ENCODE results near the gene RHOXF1.
"Not testable (repeated sequence)": the region's sequence is repeated elsewhere in the genome, so short reads cannot be mapped to it uniquely, and the experiment has no call there.

RHOXF1 gene

GRCh38 chrX:120128306-120128846, 12.7 kb upstream of the RHOXF1 start:
- not testable (repeated sequence) for H3K9ac ChIP-seq (ENCODE audit: low read length); H3K36me3 ChIP-seq (ENCODE audit: control insufficient read depth, insufficient read depth, low read length); H3K27ac ChIP-seq (ENCODE audit: low read depth, low read length); H3K4me1 ChIP-seq (ENCODE audit: control insufficient read depth, insufficient read depth, low read length); H3K27me3 ChIP-seq (ENCODE audit: control insufficient read depth, insufficient read depth, low read length); H3K4me3 ChIP-seq (ENCODE audit: low read length)

DNA sequence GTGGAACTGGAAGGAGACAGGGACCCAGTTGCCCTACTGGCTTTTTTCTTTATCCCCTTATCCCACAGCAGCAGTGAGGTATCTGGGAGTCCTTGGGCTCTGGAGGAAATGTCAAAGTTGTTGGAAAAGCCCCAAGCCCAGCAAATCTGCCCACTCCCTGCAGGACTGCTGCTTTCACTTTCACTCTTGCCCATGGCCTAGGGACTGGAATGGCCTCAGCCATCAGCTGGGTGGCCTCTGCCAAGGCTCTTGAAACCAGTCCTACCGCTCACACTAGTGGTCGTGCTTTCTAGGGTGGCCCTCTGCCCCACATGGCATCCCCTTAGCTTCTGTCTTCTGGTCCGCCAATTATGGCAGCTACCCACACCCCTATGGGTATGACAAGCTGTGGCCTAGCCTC, 9.7 kb upstream of the RHOXF1 start:
- Histone ChIP-seq H3K9ac (ENCODE audit: low read length) (no peak overlapping the region), H3K27ac (ENCODE audit: low read depth, low read length) (no peak overlapping the region), H3K4me3 (ENCODE audit: low read length) (no peak overlapping the region), H3K27me3 (ENCODE audit: control insufficient read depth, insufficient read depth, low read length) (no peaks in the 10 kb centered on the region), H3K4me1 (ENCODE audit: control insufficient read depth, insufficient read depth, low read length) (no peaks in the 10 kb centered on the region), H3K36me3 (ENCODE audit: control insufficient read depth, insufficient read depth, low read length) (no peaks in the 10 kb centered on the region)

- H3K4me1 ChIP-seq (ENCODE audit: control insufficient read depth, insufficient read depth, low read length) = no peaks in the 10 kb centered on the region
- H3K36me3 ChIP-seq (ENCODE audit: control insufficient read depth, insufficient read depth, low read length) = no peaks in the 10 kb centered on the region
- peaks cover 2% of the 10 kb centered on the region for H3K27me3 ChIP-seq (ENCODE audit: control insufficient read depth, insufficient read depth, low read length)
- H3K27ac ChIP-seq (ENCODE audit: low read depth, low read length) = no peak overlapping the region
- H3K4me3 ChIP-seq (ENCODE audit: low read length) = no peak overlapping the region
- no peak overlapping the region for H3K9ac ChIP-seq (ENCODE audit: low read length)
Observed at GRCh38 chrX:120120223-120120622, 4.5 kb upstream of the RHOXF1 start.

DNA sequence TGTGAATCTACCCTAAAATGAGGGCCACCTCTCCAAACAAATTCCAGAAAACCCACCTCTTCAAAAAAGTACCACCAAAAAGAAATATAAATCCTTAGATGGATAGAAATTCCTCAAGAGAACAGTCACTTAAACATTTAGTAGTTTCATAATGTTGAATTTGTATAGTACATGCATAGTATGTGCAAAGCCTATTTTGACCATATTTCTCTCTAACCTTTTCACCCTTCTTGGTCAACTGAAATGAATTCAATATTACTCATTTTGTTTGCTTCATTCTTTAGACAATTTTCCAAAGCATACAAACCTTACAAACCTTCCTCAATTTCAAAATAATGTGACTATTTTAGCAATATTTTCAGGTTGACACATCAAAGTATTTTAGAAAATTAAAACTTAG, 4.1 kb downstream of the RHOXF1 start:
- no peaks in the 10 kb centered on the region for H3K4me1 ChIP-seq (ENCODE audit: control insufficient read depth, insufficient read depth, low read length)
- no peak overlapping the region for H3K9ac ChIP-seq (ENCODE audit: low read length)
- peaks cover 2% of the 10 kb centered on the region for H3K27me3 ChIP-seq (ENCODE audit: control insufficient read depth, insufficient read depth, low read length)
- H3K27ac ChIP-seq (ENCODE audit: low read depth, low read length) = no peak overlapping the region
- no peak overlapping the region for H3K4me3 ChIP-seq (ENCODE audit: low read length)
- H3K36me3 ChIP-seq (ENCODE audit: control insufficient read depth, insufficient read depth, low read length) = no peaks in the 10 kb centered on the region

DNA sequence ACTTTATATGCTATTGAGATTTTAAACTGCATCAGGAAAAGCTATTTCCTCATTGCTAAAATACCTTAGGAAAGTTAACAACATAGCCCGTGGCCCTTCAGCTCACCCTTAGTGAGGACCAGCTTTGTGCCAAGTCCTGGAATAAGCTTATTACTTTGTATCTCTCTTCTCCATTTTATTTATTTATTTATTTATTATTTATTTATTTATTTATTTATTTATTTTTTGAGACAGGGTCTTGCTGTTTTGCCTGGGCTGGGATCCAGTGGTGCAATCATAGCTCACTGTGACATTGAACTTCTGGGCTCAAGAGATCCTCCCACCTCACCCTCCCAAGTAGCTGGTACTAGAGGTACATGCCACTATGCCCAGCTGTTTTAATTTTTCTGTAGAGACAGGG, 6.3 kb downstream of the RHOXF1 start:
- Histone ChIP-seq H3K4me3 (ENCODE audit: low read length) (no peak overlapping the region), H3K9ac (ENCODE audit: low read length) (no peak overlapping the region), H3K36me3 (ENCODE audit: control insufficient read depth, insufficient read depth, low read length) (no peaks in the 10 kb centered on the region), H3K4me1 (ENCODE audit: control insufficient read depth, insufficient read depth, low read length) (no peaks in the 10 kb centered on the region), H3K27me3 (ENCODE audit: control insufficient read depth, insufficient read depth, low read length) (no peaks in the 10 kb centered on the region), H3K27ac (ENCODE audit: low read depth, low read length) (no peak overlapping the region)

DNA sequence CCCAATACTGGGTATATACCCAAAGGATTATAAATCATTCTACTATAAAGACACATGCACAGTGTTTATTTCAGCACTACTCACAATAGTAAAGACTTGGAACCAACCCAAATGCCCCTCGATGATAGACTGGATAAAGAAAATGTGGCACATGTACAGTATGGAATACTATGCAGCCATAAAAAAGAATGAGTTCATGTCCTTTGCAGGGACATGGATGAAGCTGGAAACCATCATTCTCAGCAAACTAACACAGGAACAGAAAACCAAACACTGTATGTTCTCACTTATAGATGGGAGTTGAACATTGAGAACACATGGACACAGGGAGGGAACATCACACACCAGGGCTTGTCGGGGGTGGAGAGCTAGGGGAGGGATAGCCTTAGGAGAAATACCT, 11.0 kb downstream of the RHOXF1 start:
- not testable (repeated sequence) for H3K4me3 ChIP-seq (ENCODE audit: low read length); H3K27ac ChIP-seq (ENCODE audit: low read depth, low read length); H3K9ac ChIP-seq (ENCODE audit: low read length); H3K36me3 ChIP-seq (ENCODE audit: control insufficient read depth, insufficient read depth, low read length); H3K27me3 ChIP-seq (ENCODE audit: control insufficient read depth, insufficient read depth, low read length); H3K4me1 ChIP-seq (ENCODE audit: control insufficient read depth, insufficient read depth, low read length)

DNA sequence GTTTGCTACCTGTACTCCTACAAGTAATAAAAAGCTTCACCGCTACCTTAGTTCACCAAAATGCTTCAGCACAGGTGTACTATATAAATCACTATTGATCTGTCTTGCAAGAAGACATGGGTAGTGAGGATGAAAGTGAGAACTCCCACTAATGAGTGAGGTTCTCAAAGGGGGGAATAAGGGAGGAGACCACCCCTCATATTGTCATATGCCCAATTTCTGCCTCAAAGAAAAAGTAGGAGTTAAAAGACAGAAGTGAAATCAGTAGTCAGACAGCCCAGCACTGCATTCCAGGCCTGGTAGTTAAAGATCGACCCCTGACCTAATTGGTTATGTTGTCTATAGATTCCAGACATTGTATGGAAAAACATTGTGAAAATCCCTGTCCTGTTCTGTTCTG, 14.7 kb downstream of the RHOXF1 start:
- not testable (repeated sequence) for H3K4me3 ChIP-seq (ENCODE audit: low read length); H3K27me3 ChIP-seq (ENCODE audit: control insufficient read depth, insufficient read depth, low read length); H3K9ac ChIP-seq (ENCODE audit: low read length); H3K27ac ChIP-seq (ENCODE audit: low read depth, low read length); H3K4me1 ChIP-seq (ENCODE audit: control insufficient read depth, insufficient read depth, low read length); H3K36me3 ChIP-seq (ENCODE audit: control insufficient read depth, insufficient read depth, low read length)

DNA sequence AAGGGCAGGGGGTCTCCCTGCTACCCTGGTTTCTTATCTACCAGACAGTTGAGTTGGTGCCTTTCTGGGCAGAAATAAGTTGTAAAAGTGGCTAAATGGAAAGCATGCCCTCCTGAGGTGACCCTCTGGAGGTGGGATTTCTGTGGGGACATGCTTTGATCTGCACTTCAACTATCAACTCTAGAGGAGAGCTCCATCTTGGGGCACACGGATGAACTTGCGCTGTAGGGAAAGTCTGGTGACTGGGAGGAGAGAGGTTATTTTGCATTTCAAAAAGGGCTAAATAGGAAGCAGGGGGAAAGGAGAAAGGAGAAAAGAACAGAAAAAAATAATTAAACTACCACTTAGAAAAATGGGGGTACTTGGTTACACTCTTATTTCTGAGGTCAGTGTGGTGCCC, 25.5 kb downstream of the RHOXF1 start:
- H3K4me3 ChIP-seq (ENCODE audit: low read length) = no peak overlapping the region
- no peaks in the 10 kb centered on the region for H3K36me3 ChIP-seq (ENCODE audit: control insufficient read depth, insufficient read depth, low read length)
- H3K27ac ChIP-seq (ENCODE audit: low read depth, low read length) = no peak overlapping the region
- H3K4me1 ChIP-seq (ENCODE audit: control insufficient read depth, insufficient read depth, low read length) = no peaks in the 10 kb centered on the region
- no peak overlapping the region for H3K9ac ChIP-seq (ENCODE audit: low read length)
- H3K27me3 ChIP-seq (ENCODE audit: control insufficient read depth, insufficient read depth, low read length) = no peaks in the 10 kb centered on the region

GRCh38 chrX:120087289-120088017, 28.3 kb downstream of the RHOXF1 start:
- H3K27ac ChIP-seq (ENCODE audit: low read depth, low read length) = no peak overlapping the region
- H3K4me3 ChIP-seq (ENCODE audit: low read length) = no peak overlapping the region
- no peaks in the 10 kb centered on the region for H3K36me3 ChIP-seq (ENCODE audit: control insufficient read depth, insufficient read depth, low read length)
- H3K4me1 ChIP-seq (ENCODE audit: control insufficient read depth, insufficient read depth, low read length) = no peaks in the 10 kb centered on the region
- H3K27me3 ChIP-seq (ENCODE audit: control insufficient read depth, insufficient read depth, low read length) = no peaks in the 10 kb centered on the region
- H3K9ac ChIP-seq (ENCODE audit: low read length) = no peak overlapping the region

- H3K4me3 ChIP-seq (ENCODE audit: low read length); H3K4me1 ChIP-seq (ENCODE audit: control insufficient read depth, insufficient read depth, low read length); H3K36me3 ChIP-seq (ENCODE audit: control insufficient read depth, insufficient read depth, low read length); H3K27me3 ChIP-seq (ENCODE audit: control insufficient read depth, insufficient read depth, low read length); H3K9ac ChIP-seq (ENCODE audit: low read length); H3K27ac ChIP-seq (ENCODE audit: low read depth, low read length): not testable (repeated sequence)
Observed at GRCh38 chrX:120085553-120086185, 30.0 kb downstream of the RHOXF1 start.

GRCh38 chrX:120077590-120077989, 38.1 kb downstream of the RHOXF1 start, which contains the start of gene RHOXF2B:
RHOXF2B (minus strand) TSS chrX:120077690; CDS start chrX:120077552, 138 bp downstream.
- H3K27ac ChIP-seq (ENCODE audit: low read depth, low read length); H3K4me3 ChIP-seq (ENCODE audit: low read length); H3K27me3 ChIP-seq (ENCODE audit: control insufficient read depth, insufficient read depth, low read length); H3K36me3 ChIP-seq (ENCODE audit: control insufficient read depth, insufficient read depth, low read length); H3K4me1 ChIP-seq (ENCODE audit: control insufficient read depth, insufficient read depth, low read length); H3K9ac ChIP-seq (ENCODE audit: low read length): not testable (repeated sequence)

DNA sequence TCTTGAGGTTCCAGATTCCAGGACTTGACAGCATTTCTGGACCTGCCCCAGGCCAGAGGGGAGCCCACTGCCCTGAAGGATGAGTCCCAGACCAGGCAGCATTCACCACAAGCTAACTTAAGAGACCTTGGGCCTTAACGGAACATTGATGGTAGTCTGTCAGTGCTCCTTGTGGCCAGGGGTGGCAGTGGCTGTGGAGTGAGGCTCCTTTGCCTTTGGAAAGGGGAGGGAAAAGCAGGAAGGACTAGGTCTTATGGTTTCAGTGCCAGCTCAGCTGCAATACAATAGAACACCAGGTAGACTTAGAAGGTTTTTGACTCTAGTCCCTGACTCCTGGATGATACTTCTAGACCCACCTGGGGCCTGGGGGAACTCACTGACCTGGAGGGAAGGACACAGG, 49.5 kb downstream of the RHOXF1 start:
- H3K4me3 ChIP-seq (ENCODE audit: low read length); H3K4me1 ChIP-seq (ENCODE audit: control insufficient read depth, insufficient read depth, low read length); H3K27ac ChIP-seq (ENCODE audit: low read depth, low read length); H3K27me3 ChIP-seq (ENCODE audit: control insufficient read depth, insufficient read depth, low read length); H3K9ac ChIP-seq (ENCODE audit: low read length); H3K36me3 ChIP-seq (ENCODE audit: control insufficient read depth, insufficient read depth, low read length): not testable (repeated sequence)
